Spleen (tissue), 7 donors: ENCODE measurements around the gene DPP9.

Source experiments
- CTCF ChIP-seq, 11 experiments: fragments of 200-600 bp in 7 of 11; fragments of 450-650 bp in 4 of 11; sonication (generic) in 4 of 11; IDR thresholded peaks in 8 of 11; conservative IDR thresholded peaks in 3 of 11; 1 replicate in 7 of 11; 2 replicates in 4 of 11; pipeline versions ENCODE4 v1.4.0 to v1.8.0; 2016 to 2021; ENCODE audit warnings: antibody characterized with exemption in 11 of 11, inconsistent platforms in 4 of 11, mild to moderate bottlenecking in 1 of 11
- POLR2A ChIP-seq, 3 donors: fragments of 450-650 bp; IDR thresholded peaks; one replicate each; pipeline ENCODE4 v1.5.1; 2017; ENCODE audit warnings: antibody characterized with exemption in 3 of 3, mild to moderate bottlenecking in 1 of 3
- donor health status: DM: no; HTN: no; CAD: no; lungs with moderate emphysema.
- donor health status: DM: no; HTN: no; CAD: no.
- donor health status: DM: no; HTN: no; CAD: no.

- TF ChIP-seq CTCF (IDR thresholded peaks at IDR 0.05 in 8 of 11, conservative IDR thresholded peaks at IDR 0.05 in 3 of 11) (no peak), POLR2A (IDR thresholded peaks at IDR 0.05) (no peak)
Observed at GRCh38 chr19:4692251-4693077, 31.2 kb downstream of the DPP9 start.
